T-helper 2 cell treated with Interferon-gamma antibody and Interleukin-4, amounts not matched to agents 5 μg/mL and 100 μg/mL, for 36 hours (primary cell): ENCODE data around the gene HINFP.
"Not testable (repeated sequence)": the region's sequence is repeated elsewhere in the genome, so short reads cannot be mapped to it uniquely, and the experiment has no call there.

Source experiments
- DNase-seq: peaks from one replicate; pipeline ENCODE4 v3.0.0; 2021; ENCODE audit warnings: low spot score
- H3K27ac Mint-ChIP-seq: one replicate; pipeline ENCODE4 v1.8.0; 2021; ENCODE audit warnings: mild to moderate bottlenecking, mixed read lengths
- H3K27me3 Mint-ChIP-seq: one replicate; pipeline ENCODE4 v1.8.0; 2021; ENCODE audit warnings: low read depth, mixed read lengths
- H3K36me3 Mint-ChIP-seq: one replicate; pipeline ENCODE4 v1.8.0; 2021; ENCODE audit warnings: low read depth, mixed read lengths
- H3K4me1 Mint-ChIP-seq: one replicate; pipeline ENCODE4 v1.8.0; 2021; ENCODE audit warnings: low read depth, mixed read lengths
- H3K4me3 Mint-ChIP-seq: one replicate; pipeline ENCODE4 v1.8.0; 2022; ENCODE audit warnings: mild to moderate bottlenecking, moderate library complexity, mixed read lengths
- H3K9me3 Mint-ChIP-seq: one replicate; pipeline ENCODE4 v1.8.0; 2021; ENCODE audit warnings: mixed read lengths

The HINFP gene

GRCh38 chr11:119118227-119118626 is 3.2 kb upstream of the HINFP start:
- DNase-seq: no peak
- Mint-ChIP-seq H3K27me3 (no peaks in the 10 kb centered on the region), H3K4me3 (no peak overlapping the region), H3K36me3 (peaks cover 43% of the 10 kb centered on the region), H3K27ac (no peak overlapping the region), H3K4me1 (peaks cover 37% of the 10 kb centered on the region), H3K9me3 (no peaks in the 10 kb centered on the region)

GRCh38 chr11:119118946-119119345 is 2.4 kb upstream of the HINFP start:
- Mint-ChIP-seq H3K4me3 (no peak overlapping the region), H3K27ac (no peak overlapping the region), H3K4me1 (peaks cover 40% of the 10 kb centered on the region), H3K9me3 (no peaks in the 10 kb centered on the region), H3K36me3 (peaks cover 41% of the 10 kb centered on the region), H3K27me3 (no peaks in the 10 kb centered on the region)
- no peak for DNase-seq

GRCh38 chr11:119120639-119121007 is 757 bp upstream of the HINFP start:
- Mint-ChIP-seq H3K9me3 (no peaks in the 10 kb centered on the region), H3K27ac (peak overlapping the region; percentile 82), H3K4me3 (peak overlapping the region; percentile 95), H3K36me3 (peaks cover 36% of the 10 kb centered on the region), H3K27me3 (no peaks in the 10 kb centered on the region), H3K4me1 (peaks cover 31% of the 10 kb centered on the region)
- no peak for DNase-seq

GRCh38 chr11:119121811-119122124 is 388 bp downstream of the HINFP start:
- H3K4me3 Mint-ChIP-seq: peak overlapping the region; percentile 95
- peak overlapping the region; percentile 82 for H3K27ac Mint-ChIP-seq
- H3K4me1 Mint-ChIP-seq: peaks cover 27% of the 10 kb centered on the region
- no peaks in the 10 kb centered on the region for H3K27me3 Mint-ChIP-seq
- H3K36me3 Mint-ChIP-seq: peaks cover 29% of the 10 kb centered on the region
- H3K9me3 Mint-ChIP-seq: no peaks in the 10 kb centered on the region
- no peak for DNase-seq

- peaks cover 35% of the 10 kb centered on the region for H3K36me3 Mint-ChIP-seq
- no peak overlapping the region for H3K4me3 Mint-ChIP-seq
Measured at GRCh38 chr11:119125821-119126220, 4.4 kb downstream of the HINFP start.

GRCh38 chr11:119126675-119127268 is 5.4 kb downstream of the HINFP start:
- Mint-ChIP-seq H3K36me3 (peaks cover 42% of the 10 kb centered on the region), H3K27ac (peak overlapping the region; percentile 21), H3K27me3 (no peaks in the 10 kb centered on the region), H3K9me3 (no peaks in the 10 kb centered on the region), H3K4me3 (no peak overlapping the region), H3K4me1 (peaks cover 23% of the 10 kb centered on the region)
- no peak for DNase-seq

More at GRCh38 chr11:119125821-119126220, 4.4 kb downstream of the HINFP start:
- Mint-ChIP-seq H3K27ac (no peak overlapping the region), H3K4me1 (peaks cover 26% of the 10 kb centered on the region), H3K27me3 (no peaks in the 10 kb centered on the region), H3K9me3 (no peaks in the 10 kb centered on the region)
- DNase-seq: no peak

GRCh38 chr11:119130662-119131061 is 9.3 kb downstream of the HINFP start:
- H3K4me1 Mint-ChIP-seq: peaks cover 10% of the 10 kb centered on the region
- no peak for DNase-seq
- H3K4me3 Mint-ChIP-seq: no peak overlapping the region
- no peak overlapping the region for H3K27ac Mint-ChIP-seq
- peaks cover 50% of the 10 kb centered on the region for H3K36me3 Mint-ChIP-seq
- H3K27me3 Mint-ChIP-seq: no peaks in the 10 kb centered on the region
- H3K9me3 Mint-ChIP-seq: no peaks in the 10 kb centered on the region

GRCh38 chr11:119134389-119134978 is 13.1 kb downstream of the HINFP start:
- Mint-ChIP-seq H3K9me3 (no peaks in the 10 kb centered on the region), H3K27me3 (peaks cover 13% of the 10 kb centered on the region), H3K36me3 (peaks cover 37% of the 10 kb centered on the region), H3K4me1 (peaks cover 5% of the 10 kb centered on the region), H3K27ac (no peak overlapping the region), H3K4me3 (no peak overlapping the region)
- DNase-seq: no peak

- H3K9me3 Mint-ChIP-seq, H3K36me3 Mint-ChIP-seq, DNase-seq, H3K4me3 Mint-ChIP-seq, H3K27ac Mint-ChIP-seq, H3K4me1 Mint-ChIP-seq: not testable (repeated sequence)
- peaks cover 20% of the 10 kb centered on the region for H3K27me3 Mint-ChIP-seq
Measured at GRCh38 chr11:119139276-119139675, 17.9 kb downstream of the HINFP start.

- H3K27me3 Mint-ChIP-seq: peaks cover 42% of the 10 kb centered on the region
Measured at GRCh38 chr11:119144825-119145486, 23.6 kb downstream of the HINFP start.

GRCh38 chr11:119145551-119145950 is 24.2 kb downstream of the HINFP start:
- H3K4me3 Mint-ChIP-seq: no peak overlapping the region
- H3K36me3 Mint-ChIP-seq: no peaks in the 10 kb centered on the region
- H3K9me3 Mint-ChIP-seq: no peaks in the 10 kb centered on the region
- H3K4me1 Mint-ChIP-seq: peaks cover 5% of the 10 kb centered on the region
- peaks cover 48% of the 10 kb centered on the region for H3K27me3 Mint-ChIP-seq
- no peak overlapping the region for H3K27ac Mint-ChIP-seq
- no peak for DNase-seq

More at GRCh38 chr11:119144825-119145486, 23.6 kb downstream of the HINFP start:
- peaks cover 5% of the 10 kb centered on the region for H3K4me1 Mint-ChIP-seq
- no peak overlapping the region for H3K4me3 Mint-ChIP-seq
- H3K9me3 Mint-ChIP-seq: no peaks in the 10 kb centered on the region
- H3K27ac Mint-ChIP-seq: no peak overlapping the region
- peak; percentile 15 for DNase-seq
- H3K36me3 Mint-ChIP-seq: no peaks in the 10 kb centered on the region

- H3K4me3 Mint-ChIP-seq: peak overlapping the region; percentile 67
- H3K4me1 Mint-ChIP-seq: peaks cover 5% of the 10 kb centered on the region
- DNase-seq: no peak
- no peaks in the 10 kb centered on the region for H3K36me3 Mint-ChIP-seq
- H3K9me3 Mint-ChIP-seq: no peaks in the 10 kb centered on the region
- no peak overlapping the region for H3K27ac Mint-ChIP-seq
- peaks cover 68% of the 10 kb centered on the region for H3K27me3 Mint-ChIP-seq
Measured at GRCh38 chr11:119147604-119148333, 26.4 kb downstream of the HINFP start.

GRCh38 chr11:119148720-119149017 is 27.3 kb downstream of the HINFP start:
- Mint-ChIP-seq H3K27ac (no peak overlapping the region), H3K36me3 (no peaks in the 10 kb centered on the region), H3K27me3 (peaks cover 71% of the 10 kb centered on the region), H3K4me3 (peak overlapping the region; percentile 67), H3K4me1 (peaks cover 5% of the 10 kb centered on the region), H3K9me3 (no peaks in the 10 kb centered on the region)
- no peak for DNase-seq

- Mint-ChIP-seq H3K4me1 (peaks cover 5% of the 10 kb centered on the region), H3K36me3 (no peaks in the 10 kb centered on the region), H3K27ac (no peak within 1 kb of the TSS), H3K9me3 (no peaks in the 10 kb centered on the region), H3K27me3 (peaks cover 72% of the 10 kb centered on the region), H3K4me3 (peak within 1 kb of the TSS; percentile 67)
- DNase-seq: no peak
Measured at GRCh38 chr11:119149018-119149785, 27.8 kb downstream of the HINFP start, which contains the start of gene ABCG4. Gene ABCG4 (plus strand): TSS chr11:119149052. CDS start chr11:119149966, 914 bp downstream.
